ENCODE results near the gene NSD2. TPM values are rescaled to one million over a fixed set of nuclear protein-coding genes. Genes with fewer than 3 reads are reported as not detected.

NSD2 gene
- total RNA-seq, 1 donor, result 67.8 TPM

- H3K4me3 ChIP-seq (ENCODE audit: low read depth, low read length), result no peak overlapping the region
- no peak for DNase-seq (ENCODE audit: low read depth)
- TF ChIP-seq CTCF (IDR thresholded peaks at IDR 0.05; ENCODE audit: insufficient read depth, low read depth, low read length), result no peak
Observed at GRCh38 chr4:1864076-1865008, 6.9 kb upstream of the NSD2 start.

- DNase-seq (ENCODE audit: low read depth), result no peak
- no peak overlapping the region for H3K4me3 ChIP-seq (ENCODE audit: low read depth, low read length)
- TF ChIP-seq CTCF (IDR thresholded peaks at IDR 0.05; ENCODE audit: insufficient read depth, low read depth, low read length), result no peak
Observed at GRCh38 chr4:1866189-1866661, 5.0 kb upstream of the NSD2 start.

- DNase-seq (ENCODE audit: low read depth), result no peak
- no peak overlapping the region for H3K4me3 ChIP-seq (ENCODE audit: low read depth, low read length)
- TF ChIP-seq CTCF (IDR thresholded peaks at IDR 0.05; ENCODE audit: insufficient read depth, low read depth, low read length), result no peak
Observed at GRCh38 chr4:1868293-1868692, 2.9 kb upstream of the NSD2 start.

GRCh38 chr4:1868912-1869311 is 2.3 kb upstream of the NSD2 start:
- no peak overlapping the region for H3K4me3 ChIP-seq (ENCODE audit: low read depth, low read length)
- no peak for TF ChIP-seq CTCF (IDR thresholded peaks at IDR 0.05; ENCODE audit: insufficient read depth, low read depth, low read length)
- DNase-seq (ENCODE audit: low read depth), result no peak

GRCh38 chr4:1869530-1870327 is 1.5 kb upstream of the NSD2 start:
- DNase-seq (ENCODE audit: low read depth), result no peak
- TF ChIP-seq CTCF (IDR thresholded peaks at IDR 0.05; ENCODE audit: insufficient read depth, low read depth, low read length), result no peak
- H3K4me3 ChIP-seq (ENCODE audit: low read depth, low read length), result peak overlapping the region; percentile 72

GRCh38 chr4:1870328-1870577 is 940 bp upstream of the NSD2 start:
- peak overlapping the region; percentile 72 for H3K4me3 ChIP-seq (ENCODE audit: low read depth, low read length)
- TF ChIP-seq CTCF (IDR thresholded peaks at IDR 0.05; ENCODE audit: insufficient read depth, low read depth, low read length), result no peak
- DNase-seq (ENCODE audit: low read depth), result peak; percentile 81
